CD4-positive, alpha-beta T cell (primary cell): ENCODE data around the gene TMEM11. TPM values are rescaled to one million over a fixed set of nuclear protein-coding genes. Genes with fewer than 3 reads are reported as not detected.

Experiments
- ATAC-seq: fragments of 200-7000 bp; cut with Tn5 transposase; one replicate; pipeline ENCODE4 v1.10.0; 2022; ENCODE audit warnings: mild to moderate bottlenecking; ENCODE audit not compliant: poor library complexity
- CTCF ChIA-PET: fragments of 350-600 bp; sonication (Branson Sonifier 250); formaldehyde crosslinking; loops from one replicate; lab custom pipeline; 2021; ENCODE audit warnings: antibody characterized with exemption, inconsistent platforms; lab: Charles Lee
- POLR2A ChIA-PET: fragments of 350-600 bp; sonication (Branson Sonifier 250); formaldehyde crosslinking; loops from one replicate; lab custom pipeline; 2021; ENCODE audit warnings: antibody characterized with exemption, inconsistent platforms; lab: Charles Lee
- DNase-seq, 14 experiments: peaks; one replicate each; pipeline ENCODE4 v3.0.0-alpha.2; 2013 to 2020; ENCODE audit warnings: mixed read lengths in 2 of 14
- H3K27ac ChIP-seq, 2 donors: one replicate each; pipeline versions ENCODE4 v1.5.1 to v1.7.0; 2013; ENCODE audit warnings: low read length in 2 of 2, low read depth in 1 of 2, mild to moderate bottlenecking in 1 of 2
- H3K27me3 ChIP-seq, 2 experiments: 1 replicate in 1 of 2; 2 replicates in 1 of 2; pipeline versions ENCODE4 v1.6.1 to v1.7.0; 2013; ENCODE audit warnings: low read length in 2 of 2, control low read depth in 1 of 2, mild to moderate bottlenecking in 1 of 2, moderate library complexity in 1 of 2; ENCODE audit not compliant: insufficient read depth in 2 of 2, control insufficient read depth in 1 of 2
- H3K36me3 ChIP-seq: one replicate; pipeline ENCODE4 v1.6.1; 2013; ENCODE audit warnings: low read length, control low read depth; ENCODE audit not compliant: insufficient read depth
- H3K4me1 ChIP-seq: one replicate; pipeline ENCODE4 v1.6.1; 2013; ENCODE audit warnings: low read length, control low read depth; ENCODE audit not compliant: insufficient read depth
- H3K4me3 ChIP-seq: one replicate; pipeline ENCODE4 v1.5.1; 2013; ENCODE audit warnings: mild to moderate bottlenecking, low read length, moderate library complexity
- H3K9me3 ChIP-seq, 2 experiments: 1 replicate in 1 of 2; 2 replicates in 1 of 2; pipeline versions ENCODE4 v1.6.1 to v1.7.0; 2013; ENCODE audit warnings: low read length in 2 of 2, mild to moderate bottlenecking in 2 of 2, control low read depth in 1 of 2, moderate library complexity in 1 of 2; ENCODE audit not compliant: control insufficient read depth in 1 of 2, insufficient read depth in 1 of 2
- H3K27ac Mint-ChIP-seq: one replicate; pipeline ENCODE4 v1.8.0; 2020; ENCODE audit warnings: mixed read lengths
- H3K27me3 Mint-ChIP-seq: one replicate; pipeline ENCODE4 v1.8.0; 2021; ENCODE audit warnings: mixed read lengths
- H3K36me3 Mint-ChIP-seq: one replicate; pipeline ENCODE4 v1.8.0; 2021; ENCODE audit warnings: low read depth, mixed read lengths
- H3K4me1 Mint-ChIP-seq: one replicate; pipeline ENCODE4 v1.8.0; 2021; ENCODE audit warnings: low read depth, mixed read lengths
- H3K4me3 Mint-ChIP-seq: one replicate; pipeline ENCODE4 v1.8.0; 2020; ENCODE audit warnings: mild to moderate bottlenecking, mixed read lengths
- H3K9me3 Mint-ChIP-seq: one replicate; pipeline ENCODE4 v1.8.0; 2020; ENCODE audit warnings: mixed read lengths
- CTCF ChIP-seq: fragments of 200-600 bp; IDR thresholded peaks from one replicate; pipeline ENCODE4 v1.8.0; 2022; ENCODE audit warnings: antibody characterized with exemption, mild to moderate bottlenecking
- intact Hi-C, 2 experiments: fragments of 100-400 bp; cut with DNase I in 1 of 2; cut with micrococcal nuclease in 1 of 2; formaldehyde crosslinking; loops; one replicate each; pipeline versions ENCODE4 v1.15.1 to v1.9.0; 2023 to 2025; cut with DNase I, micrococcal nuclease
- total RNA-seq, 174 experiments: library from RNA in 2 of 174; stranded (reverse) in 2 of 174; gene quantifications; one replicate each; pipeline ENCODE4 v1.2.3 and lab custom pipeline; 2021 to 2026

The TMEM11 gene
- total RNA-seq, 2 experiments from 2014 or later: 17.8 to 19.2 TPM

DNA sequence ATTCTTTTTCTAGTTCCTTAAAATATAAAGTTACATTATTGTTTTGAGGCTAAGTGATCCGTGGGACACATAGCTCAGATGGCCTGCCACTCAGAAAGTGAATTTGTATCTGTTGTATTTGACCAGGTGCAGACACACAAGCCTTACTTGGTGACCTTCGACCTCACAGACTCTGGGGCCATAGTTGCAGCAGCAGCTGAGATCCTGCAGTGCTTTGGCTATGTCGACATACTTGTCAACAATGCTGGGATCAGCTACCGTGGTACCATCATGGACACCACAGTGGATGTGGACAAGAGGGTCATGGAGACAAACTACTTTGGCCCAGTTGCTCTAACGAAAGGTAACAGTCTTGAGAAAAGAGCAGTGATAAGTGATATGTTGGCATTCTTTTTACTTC is 30.5 kb downstream of the TMEM11 start:
- H3K27me3 Mint-ChIP-seq: no peaks in the 10 kb centered on the region
- TF ChIP-seq CTCF: no peak
- Histone ChIP-seq H3K27ac (no peak overlapping the region), H3K4me1 (no peaks in the 10 kb centered on the region), H3K9me3 (no peaks in the 10 kb centered on the region), H3K27me3 (no peaks in the 10 kb centered on the region), H3K4me3 (no peak overlapping the region), H3K36me3 (peaks cover 29% of the 10 kb centered on the region)
- no peak for ATAC-seq
- ChIA-PET POLR2A (interaction anchor here (0.6 kb wide), 1 partner anchor 194 kb away, joined by 3 read pairs; no protein-coding TSS in a partner anchor), CTCF (no interaction called here)
- no peaks in the 10 kb centered on the region for H3K4me1 Mint-ChIP-seq
- H3K27ac Mint-ChIP-seq: no peak overlapping the region
- intact Hi-C loops: no loop called here
- no peak overlapping the region for H3K4me3 Mint-ChIP-seq
- no peak for DNase-seq
- H3K36me3 Mint-ChIP-seq: peaks cover 51% of the 10 kb centered on the region
- H3K9me3 Mint-ChIP-seq: no peaks in the 10 kb centered on the region

DNA sequence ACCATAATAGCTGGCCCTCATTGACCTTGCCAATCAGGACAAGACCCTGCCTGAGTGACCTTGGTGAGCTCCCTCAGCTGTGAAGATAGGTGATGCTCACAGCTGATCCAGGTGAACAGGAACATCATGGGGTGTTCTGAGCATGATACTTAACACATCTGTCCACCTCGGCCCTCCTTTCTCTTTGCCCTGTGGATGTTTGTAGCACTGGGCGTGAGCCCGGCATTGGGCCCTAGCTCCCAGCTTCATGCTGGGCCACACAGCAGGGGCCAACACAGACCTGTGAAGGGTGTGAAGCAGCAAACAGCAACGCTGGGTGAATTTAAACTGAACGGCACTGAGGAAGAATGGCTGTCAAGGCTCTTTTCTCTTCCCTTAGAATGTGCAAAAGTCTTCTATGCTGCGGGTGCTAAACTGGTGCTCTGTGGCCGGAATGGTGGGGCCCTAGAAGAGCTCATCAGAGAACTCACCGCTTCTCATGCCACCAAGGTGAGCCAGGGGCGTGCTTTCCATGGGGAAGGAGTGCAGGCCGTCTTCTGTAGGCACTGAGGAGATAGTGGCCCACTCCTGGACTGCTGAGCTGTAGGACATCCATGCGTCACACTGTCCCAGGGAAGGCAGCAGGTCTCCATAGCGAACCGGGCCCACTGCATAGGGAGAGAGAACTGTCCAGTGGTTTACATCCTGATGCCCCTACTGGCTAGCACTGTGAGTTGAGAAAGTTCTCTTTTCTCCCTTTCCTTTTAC is 35.9 kb downstream of the TMEM11 start:
- Mint-ChIP-seq H3K4me1 (no peaks in the 10 kb centered on the region), H3K27ac (no peak overlapping the region), H3K9me3 (no peaks in the 10 kb centered on the region), H3K36me3 (peaks cover 53% of the 10 kb centered on the region), H3K4me3 (no peak overlapping the region), H3K27me3 (no peaks in the 10 kb centered on the region)
- no peaks in the 10 kb centered on the region for H3K27me3 ChIP-seq
- no peak for ATAC-seq
- no peak overlapping the region for H3K27ac ChIP-seq
- no peak overlapping the region for H3K4me3 ChIP-seq
- DNase-seq: peak in 1 of 14 experiments; percentile 19
- H3K9me3 ChIP-seq: no peaks in the 10 kb centered on the region
- no peaks in the 10 kb centered on the region for H3K4me1 ChIP-seq
- TF ChIP-seq CTCF: no peak
- H3K36me3 ChIP-seq: peaks cover 8% of the 10 kb centered on the region
- intact Hi-C loops: no loop called here
- CTCF ChIA-PET: interaction anchor here (0.5 to 0.9 kb wide), 2 partner anchors 59 to 185 kb away, joined by 3 to 4 read pairs; no protein-coding TSS in a partner anchor
- POLR2A ChIA-PET: no interaction called here

GRCh38 chr17:21177401-21177800 is 36.6 kb downstream of the TMEM11 start:
- no peak for TF ChIP-seq CTCF
- ChIA-PET POLR2A (no interaction called here), CTCF (interaction anchor here (0.5 to 0.9 kb wide), 2 partner anchors 58 to 185 kb away, joined by 3 to 4 read pairs; no protein-coding TSS in a partner anchor)
- no peak overlapping the region for H3K27ac ChIP-seq
- intact Hi-C loops: no loop called here
- peaks cover 50% of the 10 kb centered on the region for H3K36me3 Mint-ChIP-seq
- no peaks in the 10 kb centered on the region for H3K27me3 ChIP-seq
- peak in 1 of 14 experiments; percentile 26 for DNase-seq
- no peaks in the 10 kb centered on the region for H3K4me1 Mint-ChIP-seq
- H3K27ac Mint-ChIP-seq: no peak overlapping the region
- no peaks in the 10 kb centered on the region for H3K9me3 ChIP-seq
- H3K36me3 ChIP-seq: peaks cover 14% of the 10 kb centered on the region
- no peak overlapping the region for H3K4me3 Mint-ChIP-seq
- no peaks in the 10 kb centered on the region for H3K27me3 Mint-ChIP-seq
- H3K4me3 ChIP-seq: no peak overlapping the region
- ATAC-seq: no peak
- no peaks in the 10 kb centered on the region for H3K9me3 Mint-ChIP-seq
- no peaks in the 10 kb centered on the region for H3K4me1 ChIP-seq
